SK-N-SH treated with all-trans-retinoic acid at 6 μM for 48 hours (cell line): Measurements from ENCODE around the gene SEC22C.

ENCODE experiments used
- ATAC-seq: fragments of 200-7000 bp; cut with Tn5 transposase; 3 replicates; pipeline ENCODE4 v1.9.1; 2020; ENCODE audit warnings: mild to moderate bottlenecking, moderate library complexity
- ARNTL ChIP-seq: fragments of 450-650 bp; formaldehyde crosslinking; IDR thresholded peaks from 2 replicates; pipeline ENCODE4 v1.5.0; 2020; ENCODE audit warnings: low read depth, mild to moderate bottlenecking, moderate library complexity, borderline replicate concordance
- GLIS3 ChIP-seq: fragments of 250-450 bp; sonication (Bioruptor Pico); IDR thresholded peaks from 2 replicates; pipeline ENCODE4 v1.5.0; 2020; ENCODE audit warnings: mild to moderate bottlenecking, moderate library complexity
- ISL1 ChIP-seq: fragments of 250-450 bp; sonication (Bioruptor Pico); IDR thresholded peaks from 2 replicates; pipeline ENCODE4 v2.1.2; 2022; ENCODE audit warnings: mild to moderate bottlenecking, moderate library complexity
- OSR1 ChIP-seq: fragments of 250-450 bp; sonication (Bioruptor Pico); IDR thresholded peaks from 2 replicates; pipeline ENCODE4 v1.8.0; 2022; ENCODE audit warnings: moderate library complexity, mild to moderate bottlenecking, inconsistent platforms
- RARB ChIP-seq: fragments of 250-450 bp; sonication (Bioruptor Pico); IDR thresholded peaks from 2 replicates; pipeline ENCODE4 v1.8.0; 2021; ENCODE audit warnings: mild to moderate bottlenecking, moderate library complexity
- SNAI2 ChIP-seq: fragments of 250-450 bp; sonication (Bioruptor Pico); IDR thresholded peaks from 2 replicates; pipeline ENCODE4 v1.5.0; 2020; ENCODE audit warnings: mild to moderate bottlenecking, moderate library complexity
- TCF4 ChIP-seq: fragments of 250-450 bp; sonication (Bioruptor Pico); IDR thresholded peaks from 2 replicates; pipeline ENCODE4 v1.8.0; 2021; ENCODE audit warnings: mild to moderate bottlenecking, moderate library complexity, borderline replicate concordance
- ZC3H10 ChIP-seq: fragments of 250-450 bp; sonication (Bioruptor Pico); IDR thresholded peaks from 2 replicates; pipeline ENCODE4 v1.5.1; 2021; ENCODE audit warnings: mild to moderate bottlenecking, moderate library complexity
- ZFP3 ChIP-seq: fragments of 250-450 bp; sonication (Bioruptor Pico); IDR thresholded peaks from 2 replicates; pipeline ENCODE4 v1.5.0; 2020; ENCODE audit warnings: mild to moderate bottlenecking, moderate library complexity
- ZFP30 ChIP-seq: fragments of 450-650 bp; formaldehyde crosslinking; IDR thresholded peaks from 2 replicates; pipeline ENCODE4 v1.5.0; 2022; ENCODE audit warnings: mild to moderate bottlenecking, moderate library complexity
- ZNF565 ChIP-seq: fragments of 450-650 bp; formaldehyde crosslinking; conservative IDR thresholded peaks from 2 replicates; pipeline ENCODE4 v1.5.0; 2020; ENCODE audit warnings: low read depth, mild to moderate bottlenecking, moderate library complexity
- ZNF70 ChIP-seq: fragments of 450-650 bp; formaldehyde crosslinking; IDR thresholded peaks from 2 replicates; pipeline ENCODE4 v1.5.0; 2020; ENCODE audit warnings: mild to moderate bottlenecking, moderate library complexity
- ZNF8 ChIP-seq: fragments of 450-650 bp; formaldehyde crosslinking; IDR thresholded peaks from 2 replicates; pipeline ENCODE4 v1.5.0; 2020; ENCODE audit warnings: mild to moderate bottlenecking, moderate library complexity
- TF ChIP-seq, protein P1 (sequence below): fragments of 250-450 bp; sonication (Bioruptor Pico); IDR thresholded peaks from 2 replicates; pipeline ENCODE4 v1.5.1; 2020; ENCODE audit warnings: low read depth, mild to moderate bottlenecking, moderate library complexity
- TF ChIP-seq, protein P2 (sequence below): fragments of 250-450 bp; sonication (Bioruptor Pico); IDR thresholded peaks from 2 replicates; pipeline ENCODE4 v1.5.0; 2020; ENCODE audit warnings: mild to moderate bottlenecking, moderate library complexity
- TF ChIP-seq, protein P3 (sequence below): fragments of 250-450 bp; sonication (Bioruptor Pico); IDR thresholded peaks from 2 replicates; pipeline ENCODE4 v1.8.0; 2021; ENCODE audit warnings: low read depth, mild to moderate bottlenecking, moderate library complexity, borderline replicate concordance
- TF ChIP-seq, protein P4 (sequence below): fragments of 250-450 bp; sonication (Bioruptor Pico); IDR thresholded peaks from 2 replicates; pipeline ENCODE4 v1.8.0; 2020; ENCODE audit warnings: mild to moderate bottlenecking, moderate library complexity, borderline replicate concordance
- TF ChIP-seq, protein P5 (sequence below): fragments of 250-450 bp; sonication (Bioruptor Pico); IDR thresholded peaks from 2 replicates; pipeline ENCODE4 v1.5.1; 2021; ENCODE audit warnings: mild to moderate bottlenecking, moderate library complexity

The SEC22C gene

DNA sequence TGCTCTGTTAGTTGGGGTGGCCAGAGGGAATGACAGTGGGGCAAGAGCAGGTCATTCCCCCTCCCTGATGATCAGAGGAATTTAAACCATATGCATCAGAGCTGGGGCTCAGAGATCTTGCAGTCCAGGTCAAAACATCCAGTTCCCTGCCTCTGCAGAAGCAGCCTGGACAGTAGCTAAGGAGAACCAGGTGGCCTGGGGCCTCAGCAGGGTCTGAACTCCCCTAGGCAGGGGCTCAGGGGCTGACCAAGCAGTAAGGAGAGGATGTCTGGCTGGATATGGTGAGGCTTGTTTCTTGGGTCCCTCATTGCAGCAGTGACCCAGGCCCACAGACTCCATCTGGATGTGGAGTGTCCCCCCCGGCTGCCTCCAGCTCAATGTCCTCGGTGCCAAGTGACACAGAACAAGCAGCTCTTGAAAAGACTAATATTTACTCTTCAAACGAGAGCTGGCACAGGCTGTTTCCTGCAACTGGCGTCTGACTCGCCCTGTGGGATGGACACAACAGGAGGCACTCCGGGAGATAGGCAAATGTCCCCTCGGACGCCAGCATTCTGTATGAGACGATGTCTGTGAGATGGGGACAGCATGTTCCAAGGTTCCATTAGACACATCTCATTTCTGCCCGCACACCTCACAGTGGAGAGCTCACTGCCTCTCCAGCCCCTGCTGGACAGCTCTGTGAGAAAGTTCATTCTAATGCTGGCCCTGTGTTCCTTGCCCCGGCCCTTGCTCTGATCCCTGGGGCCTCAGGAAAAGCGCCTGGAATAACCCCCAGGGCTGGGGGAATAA is 37.1 kb downstream of the SEC22C start:
- peak; percentile 51 for ATAC-seq
- TF ChIP-seq TCF4 (CRISPR knock-in tag) (no peak), OSR1 (CRISPR knock-in tag) (no peak), ISL1 (CRISPR knock-in tag) (no peak), ZC3H10 (CRISPR knock-in tag) (no peak), ZFP3 (CRISPR knock-in tag) (no peak), ZFP30 (CRISPR knock-in tag) (no peak), SNAI2 (CRISPR knock-in tag) (no peak), GLIS3 (CRISPR knock-in tag) (no peak), ZNF70 (CRISPR knock-in tag) (no peak), ZNF8 (CRISPR knock-in tag) (no peak), RARB (CRISPR knock-in tag) (no peak)
- TF ChIP-seq, protein P1, sequence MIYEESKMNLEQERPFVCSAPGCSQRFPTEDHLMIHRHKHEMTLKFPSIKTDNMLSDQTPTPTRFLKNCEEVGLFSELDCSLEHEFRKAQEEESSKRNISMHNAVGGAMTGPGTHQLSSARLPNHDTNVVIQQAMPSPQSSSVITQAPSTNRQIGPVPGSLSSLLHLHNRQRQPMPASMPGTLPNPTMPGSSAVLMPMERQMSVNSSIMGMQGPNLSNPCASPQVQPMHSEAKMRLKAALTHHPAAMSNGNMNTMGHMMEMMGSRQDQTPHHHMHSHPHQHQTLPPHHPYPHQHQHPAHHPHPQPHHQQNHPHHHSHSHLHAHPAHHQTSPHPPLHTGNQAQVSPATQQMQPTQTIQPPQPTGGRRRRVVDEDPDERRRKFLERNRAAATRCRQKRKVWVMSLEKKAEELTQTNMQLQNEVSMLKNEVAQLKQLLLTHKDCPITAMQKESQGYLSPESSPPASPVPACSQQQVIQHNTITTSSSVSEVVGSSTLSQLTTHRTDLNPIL (CRISPR knock-in tag) = no peak
- TF ChIP-seq, protein P2, sequence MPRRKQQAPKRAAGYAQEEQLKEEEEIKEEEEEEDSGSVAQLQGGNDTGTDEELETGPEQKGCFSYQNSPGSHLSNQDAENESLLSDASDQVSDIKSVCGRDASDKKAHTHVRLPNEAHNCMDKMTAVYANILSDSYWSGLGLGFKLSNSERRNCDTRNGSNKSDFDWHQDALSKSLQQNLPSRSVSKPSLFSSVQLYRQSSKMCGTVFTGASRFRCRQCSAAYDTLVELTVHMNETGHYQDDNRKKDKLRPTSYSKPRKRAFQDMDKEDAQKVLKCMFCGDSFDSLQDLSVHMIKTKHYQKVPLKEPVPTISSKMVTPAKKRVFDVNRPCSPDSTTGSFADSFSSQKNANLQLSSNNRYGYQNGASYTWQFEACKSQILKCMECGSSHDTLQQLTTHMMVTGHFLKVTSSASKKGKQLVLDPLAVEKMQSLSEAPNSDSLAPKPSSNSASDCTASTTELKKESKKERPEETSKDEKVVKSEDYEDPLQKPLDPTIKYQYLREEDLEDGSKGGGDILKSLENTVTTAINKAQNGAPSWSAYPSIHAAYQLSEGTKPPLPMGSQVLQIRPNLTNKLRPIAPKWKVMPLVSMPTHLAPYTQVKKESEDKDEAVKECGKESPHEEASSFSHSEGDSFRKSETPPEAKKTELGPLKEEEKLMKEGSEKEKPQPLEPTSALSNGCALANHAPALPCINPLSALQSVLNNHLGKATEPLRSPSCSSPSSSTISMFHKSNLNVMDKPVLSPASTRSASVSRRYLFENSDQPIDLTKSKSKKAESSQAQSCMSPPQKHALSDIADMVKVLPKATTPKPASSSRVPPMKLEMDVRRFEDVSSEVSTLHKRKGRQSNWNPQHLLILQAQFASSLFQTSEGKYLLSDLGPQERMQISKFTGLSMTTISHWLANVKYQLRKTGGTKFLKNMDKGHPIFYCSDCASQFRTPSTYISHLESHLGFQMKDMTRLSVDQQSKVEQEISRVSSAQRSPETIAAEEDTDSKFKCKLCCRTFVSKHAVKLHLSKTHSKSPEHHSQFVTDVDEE = no peak
- TF ChIP-seq, protein P3, sequence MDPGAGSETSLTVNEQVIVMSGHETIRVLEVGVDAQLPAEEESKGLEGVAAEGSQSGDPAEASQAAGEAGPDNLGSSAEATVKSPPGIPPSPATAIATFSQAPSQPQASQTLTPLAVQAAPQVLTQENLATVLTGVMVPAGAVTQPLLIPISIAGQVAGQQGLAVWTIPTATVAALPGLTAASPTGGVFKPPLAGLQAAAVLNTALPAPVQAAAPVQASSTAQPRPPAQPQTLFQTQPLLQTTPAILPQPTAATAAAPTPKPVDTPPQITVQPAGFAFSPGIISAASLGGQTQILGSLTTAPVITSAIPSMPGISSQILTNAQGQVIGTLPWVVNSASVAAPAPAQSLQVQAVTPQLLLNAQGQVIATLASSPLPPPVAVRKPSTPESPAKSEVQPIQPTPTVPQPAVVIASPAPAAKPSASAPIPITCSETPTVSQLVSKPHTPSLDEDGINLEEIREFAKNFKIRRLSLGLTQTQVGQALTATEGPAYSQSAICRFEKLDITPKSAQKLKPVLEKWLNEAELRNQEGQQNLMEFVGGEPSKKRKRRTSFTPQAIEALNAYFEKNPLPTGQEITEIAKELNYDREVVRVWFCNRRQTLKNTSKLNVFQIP (CRISPR knock-in tag) = no peak
- TF ChIP-seq, protein P4, sequence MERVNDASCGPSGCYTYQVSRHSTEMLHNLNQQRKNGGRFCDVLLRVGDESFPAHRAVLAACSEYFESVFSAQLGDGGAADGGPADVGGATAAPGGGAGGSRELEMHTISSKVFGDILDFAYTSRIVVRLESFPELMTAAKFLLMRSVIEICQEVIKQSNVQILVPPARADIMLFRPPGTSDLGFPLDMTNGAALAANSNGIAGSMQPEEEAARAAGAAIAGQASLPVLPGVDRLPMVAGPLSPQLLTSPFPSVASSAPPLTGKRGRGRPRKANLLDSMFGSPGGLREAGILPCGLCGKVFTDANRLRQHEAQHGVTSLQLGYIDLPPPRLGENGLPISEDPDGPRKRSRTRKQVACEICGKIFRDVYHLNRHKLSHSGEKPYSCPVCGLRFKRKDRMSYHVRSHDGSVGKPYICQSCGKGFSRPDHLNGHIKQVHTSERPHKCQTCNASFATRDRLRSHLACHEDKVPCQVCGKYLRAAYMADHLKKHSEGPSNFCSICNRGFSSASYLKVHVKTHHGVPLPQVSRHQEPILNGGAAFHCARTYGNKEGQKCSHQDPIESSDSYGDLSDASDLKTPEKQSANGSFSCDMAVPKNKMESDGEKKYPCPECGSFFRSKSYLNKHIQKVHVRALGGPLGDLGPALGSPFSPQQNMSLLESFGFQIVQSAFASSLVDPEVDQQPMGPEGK (CRISPR knock-in tag) = no peak

DNA sequence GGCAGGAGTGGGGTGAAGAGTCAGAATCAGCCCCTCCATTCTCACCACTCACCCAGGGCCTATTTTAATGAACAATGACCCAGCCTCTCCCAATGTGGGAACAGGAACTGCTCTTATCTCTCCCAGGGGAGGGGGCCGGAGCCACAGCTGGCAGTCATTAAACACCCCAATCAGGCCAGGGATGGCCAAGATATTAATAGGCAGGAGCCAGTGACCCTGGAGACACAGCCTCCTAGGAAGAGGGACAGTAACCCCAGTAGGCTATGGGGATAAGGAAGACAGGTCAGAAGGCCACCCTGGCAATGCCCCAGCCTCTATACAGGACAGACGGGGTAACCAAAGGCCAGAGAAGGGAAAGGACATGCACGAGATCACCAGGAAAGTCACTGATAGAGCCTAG is 40.7 kb downstream of the SEC22C start:
- ATAC-seq = no peak
- TF ChIP-seq ZNF565 (CRISPR knock-in tag) = no peak
- no peak for TF ChIP-seq RARB (CRISPR knock-in tag)
- TF ChIP-seq GLIS3 (CRISPR knock-in tag) = no peak

DNA sequence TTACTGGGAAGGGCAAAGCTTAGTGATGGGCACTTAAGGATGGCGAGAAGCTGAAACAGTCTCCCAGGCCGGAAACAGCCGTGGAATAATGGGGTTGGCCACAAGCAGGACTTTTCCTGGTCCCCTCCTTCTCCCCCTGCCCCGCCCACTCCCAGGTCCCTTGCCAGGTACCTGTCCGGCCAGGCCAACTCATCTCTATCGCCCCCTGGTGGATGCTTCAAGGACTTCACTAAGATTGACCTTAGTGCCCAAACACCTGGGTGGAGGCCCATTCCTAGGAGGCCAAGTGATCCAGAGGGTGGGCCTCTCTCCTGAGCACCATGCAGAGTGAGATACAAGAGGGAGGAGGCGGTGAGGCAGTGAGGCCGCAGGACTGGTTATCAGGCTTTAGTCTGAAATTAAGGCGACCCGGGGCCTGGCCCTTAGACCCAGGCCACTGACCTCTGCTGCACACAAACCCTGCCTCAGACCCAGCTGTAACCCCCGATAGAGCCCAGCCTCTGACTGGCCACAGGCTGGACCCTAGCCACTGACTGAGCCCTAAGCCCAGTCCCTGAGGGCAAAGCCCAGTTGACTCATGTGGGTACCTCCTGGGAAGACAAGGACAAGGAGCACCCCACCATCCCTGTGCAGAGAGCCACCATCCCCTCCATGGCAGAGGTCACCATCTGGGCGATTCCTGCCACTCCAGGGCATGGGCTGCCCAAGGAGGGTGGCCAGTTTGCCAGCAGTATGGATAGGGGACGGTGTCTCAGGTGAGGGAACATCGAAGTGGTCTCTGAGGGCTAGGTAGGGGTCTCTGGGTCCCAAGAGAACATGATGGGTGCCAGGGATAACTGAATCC is 41.7 kb downstream of the SEC22C start:
- TF ChIP-seq SNAI2 (CRISPR knock-in tag) (no peak), ZC3H10 (CRISPR knock-in tag) (no peak), ZFP3 (CRISPR knock-in tag) (no peak), RARB (CRISPR knock-in tag) (no peak), OSR1 (CRISPR knock-in tag) (no peak), ARNTL (CRISPR knock-in tag) (no peak)
- TF ChIP-seq, protein P5, sequence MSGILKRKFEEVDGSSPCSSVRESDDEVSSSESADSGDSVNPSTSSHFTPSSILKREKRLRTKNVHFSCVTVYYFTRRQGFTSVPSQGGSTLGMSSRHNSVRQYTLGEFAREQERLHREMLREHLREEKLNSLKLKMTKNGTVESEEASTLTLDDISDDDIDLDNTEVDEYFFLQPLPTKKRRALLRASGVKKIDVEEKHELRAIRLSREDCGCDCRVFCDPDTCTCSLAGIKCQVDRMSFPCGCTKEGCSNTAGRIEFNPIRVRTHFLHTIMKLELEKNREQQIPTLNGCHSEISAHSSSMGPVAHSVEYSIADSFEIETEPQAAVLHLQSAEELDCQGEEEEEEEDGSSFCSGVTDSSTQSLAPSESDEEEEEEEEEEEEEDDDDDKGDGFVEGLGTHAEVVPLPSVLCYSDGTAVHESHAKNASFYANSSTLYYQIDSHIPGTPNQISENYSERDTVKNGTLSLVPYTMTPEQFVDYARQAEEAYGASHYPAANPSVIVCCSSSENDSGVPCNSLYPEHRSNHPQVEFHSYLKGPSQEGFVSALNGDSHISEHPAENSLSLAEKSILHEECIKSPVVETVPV (CRISPR knock-in tag) = no peak
- peak; percentile 68; the same call in 2 of the 3 replicates for ATAC-seq
